Spleen (tissue), 7 donors: ENCODE results near the gene NOP10.

Experiments
- POLR2A ChIP-seq, 3 donors: fragments of 450-650 bp; IDR thresholded peaks; one replicate each; pipeline ENCODE4 v1.5.1; 2017; ENCODE audit warnings: antibody characterized with exemption in 3 of 3, mild to moderate bottlenecking in 1 of 3
- TF ChIP-seq, protein P1 (sequence below), 11 experiments: fragments of 200-600 bp in 7 of 11; fragments of 450-650 bp in 4 of 11; sonication (generic) in 4 of 11; IDR thresholded peaks in 8 of 11; conservative IDR thresholded peaks in 3 of 11; 1 replicate in 7 of 11; 2 replicates in 4 of 11; pipeline versions ENCODE4 v1.4.0 to v1.8.0; 2016 to 2021; ENCODE audit warnings: antibody characterized with exemption in 11 of 11, inconsistent platforms in 4 of 11, mild to moderate bottlenecking in 1 of 11
- donor health status: DM: no; HTN: no; CAD: no; lungs with moderate emphysema.
- donor health status: DM: no; HTN: no; CAD: no.
- donor health status: DM: no; HTN: no; CAD: no.

DNA sequence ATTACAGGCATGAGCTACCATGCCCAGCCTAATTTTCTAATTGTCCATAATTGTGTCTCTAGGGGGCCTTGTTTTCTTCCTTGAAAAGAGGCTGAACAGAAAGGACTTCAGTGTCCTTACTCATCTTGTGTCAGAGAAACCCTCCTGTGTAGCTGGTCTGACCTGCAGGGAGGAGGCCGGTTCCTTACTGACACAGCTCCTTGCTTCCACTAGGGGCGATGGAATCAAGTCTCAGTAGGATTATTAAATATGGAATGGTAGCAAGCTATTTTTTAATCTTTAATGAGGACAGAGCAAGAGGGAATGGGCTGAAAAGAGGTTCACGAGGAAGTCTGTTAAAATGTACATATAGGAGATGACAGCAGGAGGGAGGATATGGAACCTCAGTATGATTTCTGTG lies 15.4 kb upstream of the NOP10 start:
- no peak for TF ChIP-seq POLR2A (IDR thresholded peaks at IDR 0.05)
- TF ChIP-seq, protein P1, sequence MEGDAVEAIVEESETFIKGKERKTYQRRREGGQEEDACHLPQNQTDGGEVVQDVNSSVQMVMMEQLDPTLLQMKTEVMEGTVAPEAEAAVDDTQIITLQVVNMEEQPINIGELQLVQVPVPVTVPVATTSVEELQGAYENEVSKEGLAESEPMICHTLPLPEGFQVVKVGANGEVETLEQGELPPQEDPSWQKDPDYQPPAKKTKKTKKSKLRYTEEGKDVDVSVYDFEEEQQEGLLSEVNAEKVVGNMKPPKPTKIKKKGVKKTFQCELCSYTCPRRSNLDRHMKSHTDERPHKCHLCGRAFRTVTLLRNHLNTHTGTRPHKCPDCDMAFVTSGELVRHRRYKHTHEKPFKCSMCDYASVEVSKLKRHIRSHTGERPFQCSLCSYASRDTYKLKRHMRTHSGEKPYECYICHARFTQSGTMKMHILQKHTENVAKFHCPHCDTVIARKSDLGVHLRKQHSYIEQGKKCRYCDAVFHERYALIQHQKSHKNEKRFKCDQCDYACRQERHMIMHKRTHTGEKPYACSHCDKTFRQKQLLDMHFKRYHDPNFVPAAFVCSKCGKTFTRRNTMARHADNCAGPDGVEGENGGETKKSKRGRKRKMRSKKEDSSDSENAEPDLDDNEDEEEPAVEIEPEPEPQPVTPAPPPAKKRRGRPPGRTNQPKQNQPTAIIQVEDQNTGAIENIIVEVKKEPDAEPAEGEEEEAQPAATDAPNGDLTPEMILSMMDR (IDR thresholded peaks at IDR 0.05 in 8 of 11, conservative IDR thresholded peaks at IDR 0.05 in 3 of 11) = no peak
